ENCODE measurements around the gene KLHL41.

GRCh38 chr2:169476459-169476858, 33.0 kb upstream of the KLHL41 start:
- no peak for TF ChIP-seq KLF13 (CRISPR knock-in tag; IDR thresholded peaks at IDR 0.05)
- no peak for TF ChIP-seq ZBTB20 (CRISPR knock-in tag; IDR thresholded peaks at IDR 0.05; ENCODE audit: borderline replicate concordance, low read depth)
- no peak for TF ChIP-seq WIZ (CRISPR knock-in tag; IDR thresholded peaks at IDR 0.05)
- TF ChIP-seq PCBP1 (IDR thresholded peaks at IDR 0.05; ENCODE audit: borderline replicate concordance, low read depth, low read length), result no peak
- no peak for TF ChIP-seq CREB1 (IDR thresholded peaks at IDR 0.05)
- no peak for TF ChIP-seq CREB1 (CRISPR knock-in tag; IDR thresholded peaks at IDR 0.05)
- TF ChIP-seq FOXM1 (CRISPR knock-in tag; IDR thresholded peaks at IDR 0.05), result no peak
- TF ChIP-seq TP53 (CRISPR knock-in tag; conservative IDR thresholded peaks at IDR 0.05), result no peak
- TF ChIP-seq TBL1XR1 (IDR thresholded peaks at IDR 0.05; ENCODE audit: borderline replicate concordance, low read length, partially characterized antibody), result no peak
- TF ChIP-seq, protein P1, sequence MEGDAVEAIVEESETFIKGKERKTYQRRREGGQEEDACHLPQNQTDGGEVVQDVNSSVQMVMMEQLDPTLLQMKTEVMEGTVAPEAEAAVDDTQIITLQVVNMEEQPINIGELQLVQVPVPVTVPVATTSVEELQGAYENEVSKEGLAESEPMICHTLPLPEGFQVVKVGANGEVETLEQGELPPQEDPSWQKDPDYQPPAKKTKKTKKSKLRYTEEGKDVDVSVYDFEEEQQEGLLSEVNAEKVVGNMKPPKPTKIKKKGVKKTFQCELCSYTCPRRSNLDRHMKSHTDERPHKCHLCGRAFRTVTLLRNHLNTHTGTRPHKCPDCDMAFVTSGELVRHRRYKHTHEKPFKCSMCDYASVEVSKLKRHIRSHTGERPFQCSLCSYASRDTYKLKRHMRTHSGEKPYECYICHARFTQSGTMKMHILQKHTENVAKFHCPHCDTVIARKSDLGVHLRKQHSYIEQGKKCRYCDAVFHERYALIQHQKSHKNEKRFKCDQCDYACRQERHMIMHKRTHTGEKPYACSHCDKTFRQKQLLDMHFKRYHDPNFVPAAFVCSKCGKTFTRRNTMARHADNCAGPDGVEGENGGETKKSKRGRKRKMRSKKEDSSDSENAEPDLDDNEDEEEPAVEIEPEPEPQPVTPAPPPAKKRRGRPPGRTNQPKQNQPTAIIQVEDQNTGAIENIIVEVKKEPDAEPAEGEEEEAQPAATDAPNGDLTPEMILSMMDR (CRISPR knock-in tag; IDR thresholded peaks at IDR 0.05), result no peak
- TF ChIP-seq KAT2B (IDR thresholded peaks at IDR 0.05; ENCODE audit: borderline replicate concordance, low read depth, low read length), result no peak
- TF ChIP-seq, protein P2, sequence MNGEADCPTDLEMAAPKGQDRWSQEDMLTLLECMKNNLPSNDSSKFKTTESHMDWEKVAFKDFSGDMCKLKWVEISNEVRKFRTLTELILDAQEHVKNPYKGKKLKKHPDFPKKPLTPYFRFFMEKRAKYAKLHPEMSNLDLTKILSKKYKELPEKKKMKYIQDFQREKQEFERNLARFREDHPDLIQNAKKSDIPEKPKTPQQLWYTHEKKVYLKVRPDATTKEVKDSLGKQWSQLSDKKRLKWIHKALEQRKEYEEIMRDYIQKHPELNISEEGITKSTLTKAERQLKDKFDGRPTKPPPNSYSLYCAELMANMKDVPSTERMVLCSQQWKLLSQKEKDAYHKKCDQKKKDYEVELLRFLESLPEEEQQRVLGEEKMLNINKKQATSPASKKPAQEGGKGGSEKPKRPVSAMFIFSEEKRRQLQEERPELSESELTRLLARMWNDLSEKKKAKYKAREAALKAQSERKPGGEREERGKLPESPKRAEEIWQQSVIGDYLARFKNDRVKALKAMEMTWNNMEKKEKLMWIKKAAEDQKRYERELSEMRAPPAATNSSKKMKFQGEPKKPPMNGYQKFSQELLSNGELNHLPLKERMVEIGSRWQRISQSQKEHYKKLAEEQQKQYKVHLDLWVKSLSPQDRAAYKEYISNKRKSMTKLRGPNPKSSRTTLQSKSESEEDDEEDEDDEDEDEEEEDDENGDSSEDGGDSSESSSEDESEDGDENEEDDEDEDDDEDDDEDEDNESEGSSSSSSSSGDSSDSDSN (CRISPR knock-in tag; IDR thresholded peaks at IDR 0.05), result no peak
- TF ChIP-seq HNRNPL (IDR thresholded peaks at IDR 0.05; ENCODE audit: low read depth, low read length), result no peak
- no peak for TF ChIP-seq ZNF431 (CRISPR knock-in tag; IDR thresholded peaks at IDR 0.05; ENCODE audit: borderline replicate concordance, low read depth)
- TF ChIP-seq ZMYM3 (CRISPR knock-in tag; IDR thresholded peaks at IDR 0.05), result no peak

All from HepG2 (cell line).